Measurements from ENCODE around the gene DDX49. TPM values are rescaled to one million over a fixed set of nuclear protein-coding genes. Genes with fewer than 3 reads are reported as not detected.

DDX49 gene
- total and polyA plus RNA-seq, 2 experiments from 2014 or later = 45.8 to 57.8 TPM

DNA sequence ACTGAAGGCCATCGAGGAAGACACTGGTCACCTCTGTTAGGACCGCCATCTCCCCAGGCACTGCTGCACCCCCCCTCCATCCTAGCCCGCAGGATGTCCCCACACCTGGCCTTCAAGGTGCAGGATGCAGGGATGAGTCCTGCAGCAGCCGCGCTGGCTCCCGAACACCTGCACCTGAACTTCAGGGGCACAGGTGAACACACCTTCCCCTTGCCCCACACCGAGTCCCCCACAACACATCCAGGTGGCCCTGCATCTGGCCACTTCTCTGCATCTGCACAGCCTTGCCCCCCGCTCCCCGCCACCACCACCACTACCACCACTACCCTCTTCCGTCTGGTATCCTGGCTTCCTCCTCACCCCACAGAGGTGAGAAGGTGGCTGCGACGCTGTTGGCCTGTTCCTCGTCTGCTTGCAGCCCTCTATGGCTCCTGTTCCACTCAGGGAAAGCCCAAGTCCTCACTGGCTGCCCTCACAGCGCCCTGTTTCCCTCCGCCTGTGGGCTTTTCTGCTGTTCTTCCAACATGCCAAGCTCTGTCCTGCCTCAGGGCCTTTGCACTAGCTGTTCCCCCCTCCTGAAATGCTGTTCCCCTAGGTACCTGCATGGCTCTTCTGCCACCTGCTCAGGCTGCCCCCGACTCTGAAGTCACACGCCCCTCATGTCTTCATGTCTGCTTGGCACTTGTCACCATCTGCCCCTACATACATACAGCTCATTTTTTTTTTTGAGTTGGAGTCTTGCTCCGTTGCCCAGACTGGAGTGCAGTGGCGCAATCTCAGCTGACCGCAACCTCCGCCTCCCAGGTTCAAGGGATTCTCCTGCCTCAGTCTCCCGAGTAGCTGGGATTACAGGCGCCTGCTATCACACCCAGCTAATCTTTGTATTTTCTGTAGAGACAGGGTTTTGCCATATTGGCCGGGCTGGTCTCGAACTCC is 22.2 kb upstream of the DDX49 start:
- Histone ChIP-seq H4K20me1 (ENCODE audit: insufficient read depth, poor library complexity, severe bottlenecking) (peaks cover 2% of the 10 kb centered on the region), H3K9me3 (ENCODE audit: low read depth) (no peaks in the 10 kb centered on the region), H3K27me3 (peaks cover 4% of the 10 kb centered on the region), H3K36me3 (replicated peaks; ENCODE audit: insufficient read depth, low read depth) (no peaks in the 10 kb centered on the region), H3K4me1 (ENCODE audit: insufficient read depth) (peaks cover 6% of the 10 kb centered on the region), H2AFZ (no peak overlapping the region), H3K27ac (no peak overlapping the region), H3K4me2 (no peak overlapping the region), H3K4me3 (no peak overlapping the region), H3K79me2 (no peaks in the 10 kb centered on the region), H3K9me2 (replicated peaks; ENCODE audit: insufficient read depth) (no peaks in the 10 kb centered on the region)
- TF ChIP-seq EZH2phosphoT487 (IDR thresholded peaks at IDR 0.05; ENCODE audit: low read depth, severe bottlenecking, unreplicated experiment) (no peak), CTCF (IDR thresholded peaks at IDR 0.05; ENCODE audit: poor library complexity) (no peak), EZH2 (IDR thresholded peaks at IDR 0.05; ENCODE audit: borderline replicate concordance) (no peak)
- WGBS (ENCODE audit: low lambda C conversion rate, missing lambda C conversion rate) = 94% methylated on average over 23 of the region's 25 CpGs
- DNase-seq (ENCODE audit: low spot score) = no peak

GRCh38 chr19:18898081-18898606 is 21.4 kb upstream of the DDX49 start:
- Histone ChIP-seq H3K4me1 (ENCODE audit: insufficient read depth) (peaks cover 6% of the 10 kb centered on the region), H4K20me1 (ENCODE audit: insufficient read depth, poor library complexity, severe bottlenecking) (peaks cover 2% of the 10 kb centered on the region), H3K4me3 (no peak overlapping the region), H3K27ac (no peak overlapping the region), H2AFZ (no peak overlapping the region), H3K9me2 (replicated peaks; ENCODE audit: insufficient read depth) (no peaks in the 10 kb centered on the region), H3K27me3 (peaks cover 4% of the 10 kb centered on the region), H3K4me2 (no peak overlapping the region), H3K36me3 (replicated peaks; ENCODE audit: insufficient read depth, low read depth) (no peaks in the 10 kb centered on the region), H3K79me2 (no peaks in the 10 kb centered on the region), H3K9me3 (ENCODE audit: low read depth) (no peaks in the 10 kb centered on the region)
- no peak for TF ChIP-seq EZH2 (IDR thresholded peaks at IDR 0.05; ENCODE audit: borderline replicate concordance)
- no peak for TF ChIP-seq CTCF (IDR thresholded peaks at IDR 0.05; ENCODE audit: poor library complexity)
- TF ChIP-seq EZH2phosphoT487 (IDR thresholded peaks at IDR 0.05; ENCODE audit: low read depth, severe bottlenecking, unreplicated experiment) = no peak
- DNase-seq (ENCODE audit: low spot score) = no peak
- 48% methylated on average over 11 of the region's 18 CpGs for WGBS (ENCODE audit: low lambda C conversion rate, missing lambda C conversion rate)

DNA sequence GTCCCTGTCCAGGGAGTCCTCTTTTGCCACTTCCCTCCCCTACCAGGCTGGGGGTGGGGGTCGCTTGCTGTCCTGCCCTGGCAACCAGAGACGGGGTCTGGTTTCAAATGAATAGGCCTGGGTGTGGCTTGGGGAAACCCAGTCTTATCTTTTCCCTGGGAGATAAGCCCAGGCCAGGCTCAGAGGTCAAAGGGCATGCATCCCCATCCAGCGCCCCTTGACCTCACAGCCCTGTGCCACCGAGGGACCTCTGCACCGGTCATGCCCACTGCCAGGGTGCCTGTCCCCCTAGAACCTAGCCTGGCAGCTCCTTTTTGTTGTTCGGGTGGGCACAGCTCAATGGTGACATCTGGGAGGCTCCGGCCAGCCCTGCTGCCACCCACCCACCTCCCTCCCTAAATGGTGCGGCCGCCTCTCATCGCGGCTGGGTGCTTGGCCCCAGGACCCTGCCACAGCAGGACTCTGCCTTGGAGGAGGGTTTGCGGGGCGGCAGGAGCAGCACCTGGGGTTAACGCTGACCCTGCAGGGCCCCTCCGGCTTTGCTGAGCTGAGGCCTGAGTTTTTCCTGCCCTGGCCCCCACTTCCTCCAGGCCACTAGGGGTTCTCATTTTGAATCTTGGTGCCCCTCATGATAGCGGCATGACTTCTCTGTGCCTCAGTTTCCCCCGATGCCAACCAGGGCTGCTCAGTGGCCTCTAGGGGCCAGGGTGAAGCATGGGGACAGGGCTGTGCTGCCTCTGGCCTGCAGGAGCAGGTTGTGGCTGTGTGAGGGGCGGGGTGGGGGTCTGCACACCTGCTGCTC is 20.7 kb upstream of the DDX49 start:
- Histone ChIP-seq H3K4me2 (no peak overlapping the region), H3K27me3 (peaks cover 4% of the 10 kb centered on the region), H3K27ac (no peak overlapping the region), H4K20me1 (ENCODE audit: insufficient read depth, poor library complexity, severe bottlenecking) (peaks cover 2% of the 10 kb centered on the region), H3K4me3 (no peak overlapping the region), H2AFZ (no peak overlapping the region), H3K9me3 (ENCODE audit: low read depth) (no peaks in the 10 kb centered on the region), H3K9me2 (replicated peaks; ENCODE audit: insufficient read depth) (no peaks in the 10 kb centered on the region), H3K79me2 (no peaks in the 10 kb centered on the region), H3K4me1 (ENCODE audit: insufficient read depth) (peaks cover 6% of the 10 kb centered on the region), H3K36me3 (replicated peaks; ENCODE audit: insufficient read depth, low read depth) (no peaks in the 10 kb centered on the region)
- no peak for TF ChIP-seq EZH2 (IDR thresholded peaks at IDR 0.05; ENCODE audit: borderline replicate concordance)
- no peak for TF ChIP-seq CTCF (IDR thresholded peaks at IDR 0.05; ENCODE audit: poor library complexity)
- no peak for TF ChIP-seq EZH2phosphoT487 (IDR thresholded peaks at IDR 0.05; ENCODE audit: low read depth, severe bottlenecking, unreplicated experiment)
- no peak for DNase-seq (ENCODE audit: low spot score)
- WGBS (ENCODE audit: low lambda C conversion rate, missing lambda C conversion rate) = 70% methylated on average over 18 of the region's 18 CpGs
